GM18868 (cell line): Measurements from ENCODE around the gene ARMC9.

Experiments used
- ATAC-seq: cut with Tn5 transposase; IDR thresholded peaks from one replicate; pipeline ENCODE4 v1.9.1; 2021; ENCODE audit warnings: mild to moderate bottlenecking, moderate library complexity; ENCODE audit not compliant: unreplicated experiment

The ARMC9 gene

GRCh38 chr2:231200805-231201474 is 2.5 kb downstream of the ARMC9 start:
- no peak for ATAC-seq

- ATAC-seq: no peak
Observed at GRCh38 chr2:231201475-231201814, 3.0 kb downstream of the ARMC9 start.

- no peak for ATAC-seq
Observed at GRCh38 chr2:231203087-231203486, 4.7 kb downstream of the ARMC9 start.

GRCh38 chr2:231204146-231204545 is 5.7 kb downstream of the ARMC9 start:
- ATAC-seq: no peak

DNA sequence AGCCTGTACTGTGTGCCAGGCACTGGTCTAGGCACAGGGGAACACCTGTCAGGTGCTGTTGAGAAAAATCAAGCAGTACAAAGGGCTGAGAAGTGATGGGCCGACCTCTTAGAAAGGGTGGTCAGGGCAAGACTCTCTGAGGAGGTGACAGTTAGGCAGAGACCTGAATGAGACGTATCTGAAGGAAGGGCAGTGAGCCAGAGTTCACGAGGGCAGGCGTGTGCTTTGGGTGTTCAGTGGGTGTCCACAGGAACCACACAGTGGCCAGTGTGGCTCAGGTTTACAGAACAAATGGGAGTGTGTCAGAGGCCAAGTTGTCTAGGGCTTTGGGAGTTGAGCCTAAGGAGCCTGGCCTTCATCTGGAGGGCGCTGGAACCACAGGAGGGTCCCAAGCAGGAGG is 6.2 kb downstream of the ARMC9 start:
- ATAC-seq: no peak

DNA sequence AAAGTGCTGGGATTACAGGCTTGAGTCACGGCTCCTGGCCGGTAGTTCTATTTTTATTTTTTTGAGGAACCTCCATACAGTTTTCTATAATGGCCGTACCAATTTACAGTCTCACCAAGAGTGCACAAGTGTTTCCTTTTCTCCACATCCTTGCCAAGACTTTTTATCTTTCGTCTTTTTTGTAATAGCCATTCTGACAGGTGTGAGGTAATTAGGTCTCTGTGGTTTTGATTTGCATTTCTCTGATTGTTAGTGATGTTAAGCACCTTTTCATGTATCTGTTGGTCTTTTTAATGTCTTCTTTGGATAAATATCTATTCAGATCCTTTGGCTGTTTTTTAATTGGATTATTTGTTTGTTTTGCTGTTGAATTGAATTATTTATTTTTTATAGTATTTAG is 9.3 kb downstream of the ARMC9 start:
- no peak for ATAC-seq

DNA sequence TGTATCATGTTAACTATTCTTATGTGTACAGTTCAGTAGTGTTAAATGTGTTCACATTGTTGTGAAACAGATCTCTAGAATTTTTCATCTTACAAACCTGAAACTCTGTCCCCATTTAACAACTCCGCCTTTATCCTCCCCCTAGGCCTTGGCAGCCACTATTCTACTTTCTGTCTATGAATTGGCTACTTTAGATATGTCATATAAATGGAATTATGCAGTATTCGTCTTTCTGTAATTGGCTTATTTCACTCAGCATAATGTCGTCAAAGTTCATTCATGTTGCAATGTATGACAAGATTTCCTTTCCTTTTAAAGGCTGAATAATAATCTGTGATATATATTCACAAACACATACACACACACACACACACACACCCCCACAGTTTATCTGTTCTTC is 12.4 kb downstream of the ARMC9 start:
- ATAC-seq: no peak

- no peak for ATAC-seq
Observed at GRCh38 chr2:231211486-231211885, 13.1 kb downstream of the ARMC9 start.

GRCh38 chr2:231212329-231212845 is 14.0 kb downstream of the ARMC9 start:
- no peak for ATAC-seq

- ATAC-seq: no peak
Observed at GRCh38 chr2:231213931-231214642, 15.7 kb downstream of the ARMC9 start.

DNA sequence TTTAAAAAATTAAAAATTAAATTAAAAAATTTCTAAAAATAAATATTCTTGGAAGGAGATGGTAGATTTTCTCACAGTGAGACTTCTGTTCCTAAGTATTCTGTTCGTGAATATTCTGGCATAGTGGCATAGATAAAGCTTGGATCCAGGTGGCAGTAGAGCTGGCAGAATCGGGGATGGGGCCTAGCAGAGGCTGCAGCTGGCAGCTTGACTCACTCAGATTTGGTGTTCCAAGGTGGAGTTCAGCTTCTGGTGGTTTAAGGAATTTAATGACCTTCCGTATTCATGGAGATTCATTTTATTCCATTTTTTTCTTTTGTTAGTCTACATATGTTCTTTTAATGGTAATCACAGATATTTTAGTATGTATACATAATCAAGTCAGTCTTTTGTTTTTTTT is 19.9 kb downstream of the ARMC9 start:
- no peak for ATAC-seq

DNA sequence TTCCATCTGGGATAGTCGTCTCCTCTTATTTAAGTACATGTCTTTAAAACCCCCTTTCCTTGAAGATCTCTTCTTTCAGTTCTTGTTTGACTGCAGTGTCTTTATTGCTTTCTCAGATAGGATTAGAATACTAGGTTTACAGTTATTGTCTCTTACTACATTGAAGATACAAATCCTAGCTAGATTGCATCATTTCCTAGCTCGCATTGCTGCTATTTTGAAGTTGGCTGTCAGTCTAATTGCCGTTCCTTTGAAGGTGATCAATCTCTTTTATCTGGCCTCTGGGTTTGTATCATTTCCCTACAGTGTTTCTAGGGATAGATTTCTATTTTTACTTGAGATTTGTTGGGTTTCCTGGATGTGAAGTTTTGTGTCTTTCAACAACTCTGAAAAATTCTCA is 20.9 kb downstream of the ARMC9 start:
- no peak for ATAC-seq

GRCh38 chr2:231221761-231222160 is 23.3 kb downstream of the ARMC9 start:
- ATAC-seq: no peak

- ATAC-seq: peak; percentile 86
Observed at GRCh38 chr2:231222318-231223000, 24.0 kb downstream of the ARMC9 start.

DNA sequence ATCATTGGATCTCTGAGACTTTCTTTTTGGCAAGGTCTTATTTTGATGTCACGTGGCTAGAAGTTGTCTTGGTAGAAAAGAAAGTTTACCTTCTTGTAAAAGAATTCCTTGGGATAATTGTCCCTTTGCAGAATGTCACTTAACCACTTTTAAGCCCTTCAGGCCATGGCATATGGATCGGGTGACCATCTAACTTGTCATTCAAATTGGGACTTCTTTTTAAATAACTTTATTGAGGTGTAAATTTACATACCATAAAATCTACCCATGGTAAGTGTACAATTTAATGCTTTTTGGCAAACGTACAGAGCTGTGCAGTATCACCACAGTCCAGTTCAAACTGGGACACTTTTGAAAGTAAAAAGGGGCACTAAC is 24.6 kb downstream of the ARMC9 start:
- no peak for ATAC-seq

DNA sequence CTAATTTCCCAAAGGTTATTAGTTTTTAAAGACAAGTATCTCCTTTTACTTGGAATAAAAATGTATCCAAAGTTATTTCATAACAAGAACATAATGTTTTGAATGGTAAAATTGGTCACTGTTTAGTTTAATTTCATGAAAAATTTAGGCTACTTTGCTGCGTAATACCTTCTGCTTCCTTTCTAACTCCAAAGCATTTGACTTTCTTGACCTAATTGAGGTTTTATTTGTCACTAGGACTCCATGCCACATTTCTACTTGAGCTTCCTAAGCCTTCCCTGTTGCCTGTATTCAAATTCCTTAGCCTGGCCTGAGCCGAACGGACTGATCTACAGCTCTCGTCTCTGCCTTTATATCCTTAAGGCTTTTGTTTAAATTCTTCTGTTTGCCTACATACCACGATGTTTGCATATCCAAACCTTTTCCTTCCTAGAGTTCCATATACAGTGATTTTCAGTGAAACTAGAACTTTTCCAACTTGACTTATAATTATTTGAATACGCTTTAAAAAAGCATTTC is 25.1 kb downstream of the ARMC9 start:
- ATAC-seq: no peak

DNA sequence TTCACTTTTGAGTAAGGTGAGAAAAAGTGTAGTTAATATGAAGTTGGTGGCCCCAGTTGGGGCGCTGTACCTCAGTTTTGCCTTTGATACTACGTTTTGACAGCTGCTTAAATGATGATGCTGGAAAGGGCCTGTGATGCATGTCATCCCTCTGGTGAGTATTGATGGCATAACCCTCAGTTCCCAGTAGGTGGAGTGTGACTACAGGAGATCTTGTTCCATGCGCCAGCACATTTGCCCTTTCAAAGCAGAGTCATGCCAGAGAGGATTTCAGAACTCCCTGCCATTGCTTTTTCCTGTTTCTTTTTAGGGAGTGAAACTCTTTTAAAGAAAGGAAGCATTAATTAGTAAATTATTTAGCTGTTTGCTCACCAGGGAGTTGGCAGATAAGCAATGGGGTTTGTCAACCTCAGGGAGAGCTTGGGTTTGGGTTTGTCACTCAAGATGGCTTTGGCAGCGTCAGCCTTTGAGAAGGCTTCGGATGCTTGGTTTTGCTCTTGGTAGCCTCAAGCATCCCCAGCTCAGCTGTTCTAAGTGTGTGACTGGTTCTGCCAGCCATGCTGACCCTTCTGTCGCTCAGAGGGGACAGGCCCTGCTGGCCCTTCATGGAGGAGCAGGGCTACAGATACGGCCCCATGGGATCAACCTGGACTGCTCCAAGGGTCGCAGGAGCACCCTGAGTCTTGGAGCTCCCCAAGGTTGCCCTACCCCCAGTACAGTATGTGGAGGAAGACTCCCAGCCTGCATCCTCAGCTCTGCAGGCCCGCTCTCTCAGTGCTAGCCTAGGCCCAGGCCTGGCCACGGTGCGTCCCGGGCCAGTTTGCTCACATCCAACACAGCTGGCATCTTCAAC is 29.1 kb downstream of the ARMC9 start:
- peak; percentile 66 for ATAC-seq

DNA sequence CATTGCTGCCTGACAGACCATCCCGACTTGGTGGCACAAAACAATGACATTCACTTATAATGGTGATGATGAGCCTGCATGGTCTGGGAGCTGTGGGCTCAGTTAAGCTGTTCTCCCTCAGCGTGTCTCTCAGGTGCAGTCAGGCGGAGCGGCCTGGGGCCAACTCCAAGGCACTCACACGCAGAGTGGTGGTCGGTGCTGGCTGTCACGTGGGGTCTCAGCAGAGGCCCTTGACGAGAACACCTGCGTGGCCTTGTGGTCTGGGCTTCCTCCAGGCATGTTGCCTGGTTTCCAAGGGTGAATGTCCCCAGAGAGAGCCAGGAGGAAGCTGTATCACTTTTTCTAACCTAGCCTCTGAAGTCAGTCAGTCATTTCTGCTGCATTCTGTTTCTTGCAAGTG is 29.8 kb downstream of the ARMC9 start:
- peak; percentile 85 for ATAC-seq

DNA sequence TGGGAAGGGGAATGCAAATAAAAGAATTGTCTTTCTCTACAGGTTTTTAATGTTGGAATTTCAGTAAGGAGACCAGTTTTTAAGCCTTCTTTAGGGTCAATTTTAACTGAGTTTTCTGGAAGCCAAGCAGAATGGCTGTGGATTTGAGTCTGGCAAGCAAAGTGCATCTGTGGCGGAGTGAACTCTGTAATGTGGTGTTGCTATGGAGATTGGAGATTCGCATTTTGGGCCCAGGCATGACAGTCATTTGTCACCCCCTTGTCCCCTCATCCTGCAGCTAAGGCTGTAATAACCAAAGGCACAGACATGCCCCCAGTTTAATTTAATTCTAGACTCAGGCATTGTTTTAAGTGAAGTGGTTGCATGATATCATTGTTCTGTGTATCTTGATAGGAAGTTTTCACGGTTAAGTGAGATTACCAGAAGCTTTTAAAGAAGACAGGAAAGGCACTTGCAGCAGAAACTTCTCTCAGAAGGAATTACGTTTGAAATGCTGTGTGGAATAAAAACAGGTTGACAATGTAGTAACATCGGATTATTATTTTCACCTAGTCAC is 30.6 kb downstream of the ARMC9 start:
- ATAC-seq: no peak

DNA sequence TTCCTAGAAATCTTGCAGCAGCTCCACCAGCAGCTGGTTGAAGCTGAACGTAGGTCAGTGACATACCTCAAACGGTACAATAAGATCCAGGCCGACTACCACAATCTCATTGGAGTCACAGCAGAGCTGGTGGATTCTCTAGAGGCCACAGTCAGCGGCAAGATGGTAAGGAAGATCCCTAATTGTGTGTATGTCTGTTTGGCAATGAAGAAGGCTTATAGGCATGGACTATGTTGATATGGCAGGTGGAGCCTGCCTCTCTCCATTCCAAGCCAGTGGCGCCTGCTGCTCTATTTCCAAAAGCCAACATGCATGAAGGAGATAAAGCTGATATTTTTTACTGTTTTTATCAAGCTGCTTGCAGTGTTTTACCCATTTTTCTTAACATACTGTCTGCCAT is 36.8 kb downstream of the ARMC9 start:
- ATAC-seq: no peak

DNA sequence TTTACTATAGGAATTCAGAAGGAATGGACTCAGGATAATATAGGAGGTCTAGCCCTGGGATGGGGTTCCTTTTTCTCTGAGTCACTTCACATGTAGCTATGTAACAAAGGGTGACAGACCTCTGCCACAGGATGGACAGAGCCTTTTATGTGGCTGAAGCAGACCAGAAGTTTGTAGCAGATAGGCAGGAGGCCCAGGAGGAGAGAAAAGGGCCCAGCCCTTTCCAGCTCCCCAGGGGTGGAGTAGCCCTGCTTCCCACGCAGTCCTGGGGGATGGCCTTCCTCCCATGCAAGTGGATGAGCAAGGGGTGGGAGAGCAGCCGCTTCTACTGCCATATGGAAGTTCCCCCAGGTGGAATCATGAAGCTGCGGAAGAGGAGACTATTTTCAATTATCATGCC is 40.3 kb downstream of the ARMC9 start:
- ATAC-seq: no peak
